ENCODE data around the gene TP53TG5. TPM values are rescaled to one million over a fixed set of nuclear protein-coding genes. Genes with fewer than 3 reads are reported as not detected.

Gene TP53TG5
- not detected for total RNA-seq

GRCh38 chr20:45378191-45378590 lies at the start of gene TP53TG5:
Gene TP53TG5, minus strand, starts transcription at chr20:45378325. Its CDS starts 89 bp downstream, at chr20:45378236.

GRCh38 chr20:45415822-45416637 lies 37.9 kb upstream of the TP53TG5 start, which contains the start of gene PIGT:
Gene PIGT, plus strand, starts transcription at chr20:45416141. Its CDS starts 16 bp downstream, at chr20:45416157.

GRCh38 chr20:45407783-45408645 lies 29.9 kb upstream of the TP53TG5 start, which contains the start of gene DBNDD2:
Gene DBNDD2, plus strand, starts transcription at chr20:45408289. Its CDS starts 179 bp downstream, at chr20:45408468.

GRCh38 chr20:45362804-45363610 lies 15.1 kb downstream of the TP53TG5 start, which contains the start of gene SYS1:
Gene SYS1, plus strand, starts transcription at chr20:45363156. Its CDS starts 376 bp downstream, at chr20:45363532.

GRCh38 chr20:45347936-45348778 lies 30.0 kb downstream of the TP53TG5 start, which contains the start of gene SDC4:
Gene SDC4, minus strand, starts transcription at chr20:45348424. Its CDS starts 40 bp downstream, at chr20:45348384.

Small RNA genes lying within 50 kb of the gene (small RNA-seq; reads per million reads assigned to genes)
- not detected for gene MIR6812

Other genes with a start within 250 kb of the TP53TG5 start
- gene PI3, start 203.4 kb downstream of the TP53TG5 start, total RNA-seq = not detected
- gene SEMG1, start 171.3 kb downstream of the TP53TG5 start, total RNA-seq = not detected
- not detected for gene SEMG2, start 157.0 kb downstream of the TP53TG5 start, total RNA-seq
- not detected for gene SLPI, start 123.8 kb downstream of the TP53TG5 start, total RNA-seq
- gene RBPJL, start 71.5 kb downstream of the TP53TG5 start, total RNA-seq = not detected
- 4.8 TPM for gene MATN4, start 70.0 kb downstream of the TP53TG5 start, total RNA-seq
- 5.3 TPM for gene SDC4, start 29.9 kb downstream of the TP53TG5 start, total RNA-seq
- gene SYS1, start 15.2 kb downstream of the TP53TG5 start, total RNA-seq = 39.4 TPM
- gene DBNDD2, start 30.0 kb upstream of the TP53TG5 start, total RNA-seq = 15.9 TPM
- gene PIGT, start 37.8 kb upstream of the TP53TG5 start, total RNA-seq = 25.8 TPM
- gene WFDC2, start 91.4 kb upstream of the TP53TG5 start, total RNA-seq = 9.0 TPM
- gene SPINT3, start 137.3 kb upstream of the TP53TG5 start, total RNA-seq = not detected
- not detected for gene WFDC6, start 161.2 kb upstream of the TP53TG5 start, total RNA-seq
- gene EPPIN, start 169.1 kb upstream of the TP53TG5 start, total RNA-seq = not detected
- not detected for gene WFDC8, start 201.0 kb upstream of the TP53TG5 start, total RNA-seq